NAMALWA (cell line): Measurements from ENCODE around the gene KRTAP9-7.
"Not testable (repeated sequence)": the region's sequence is repeated elsewhere in the genome, so short reads cannot be mapped to it uniquely, and the experiment has no call there.

Experiments
- DNase-seq: peaks from one replicate; pipeline ENCODE4 v3.0.0-alpha.2; 2015; ENCODE audit warnings: low spot score

The KRTAP9-7 gene

GRCh38 chr17:41275648-41276190, at the start of gene KRTAP9-7:
KRTAP9-7 (plus strand) TSS chr17:41275698; CDS start chr17:41275698, 0 bp downstream.
- not testable (repeated sequence) for DNase-seq

- no peak for DNase-seq
These were observed 49.4 kb upstream of the KRTAP9-7 start for GRCh38 chr17:41226051-41226450.

GRCh38 chr17:41226598-41227095, 48.9 kb upstream of the KRTAP9-7 start, which contains the start of gene KRTAP9-2:
KRTAP9-2 (plus strand) TSS chr17:41226648; CDS start chr17:41226655, 7 bp downstream.
- DNase-seq = not testable (repeated sequence)

GRCh38 chr17:41230094-41230493, 45.4 kb upstream of the KRTAP9-7 start:
- DNase-seq = no peak

- no peak for DNase-seq
These were observed 43.8 kb upstream of the KRTAP9-7 start for GRCh38 chr17:41231731-41232130.

GRCh38 chr17:41232399-41233105, 42.9 kb upstream of the KRTAP9-7 start, which contains the start of gene KRTAP9-3:
KRTAP9-3 (plus strand) TSS chr17:41232449; CDS start chr17:41232502, 53 bp downstream.
- not testable (repeated sequence) for DNase-seq

GRCh38 chr17:41237116-41237515, 38.4 kb upstream of the KRTAP9-7 start:
- DNase-seq = not testable (repeated sequence)

- not testable (repeated sequence) for DNase-seq
These were observed 37.5 kb upstream of the KRTAP9-7 start, which contains the start of gene KRTAP9-8 for GRCh38 chr17:41237949-41238437. KRTAP9-8 (plus strand) TSS chr17:41237999; CDS start chr17:41238052, 53 bp downstream.

GRCh38 chr17:41246995-41247787, 28.3 kb upstream of the KRTAP9-7 start:
- not testable (repeated sequence) for DNase-seq

- DNase-seq = not testable (repeated sequence)
These were observed 25.8 kb upstream of the KRTAP9-7 start, which contains the start of gene KRTAP9-4 for GRCh38 chr17:41249637-41250240. KRTAP9-4 (plus strand) TSS chr17:41249687; CDS start chr17:41249721, 34 bp downstream.

GRCh38 chr17:41251261-41251660, 24.2 kb upstream of the KRTAP9-7 start:
- DNase-seq = no peak

GRCh38 chr17:41254861-41255260, 20.6 kb upstream of the KRTAP9-7 start:
- no peak for DNase-seq

- not testable (repeated sequence) for DNase-seq
These were observed 19.9 kb upstream of the KRTAP9-7 start, which contains the start of gene KRTAP9-9 for GRCh38 chr17:41255381-41256290. KRTAP9-9 (plus strand) TSS chr17:41255384.

- no peak for DNase-seq
These were observed 19.2 kb upstream of the KRTAP9-7 start for GRCh38 chr17:41256291-41256685.

- no peak for DNase-seq
These were observed 17.1 kb upstream of the KRTAP9-7 start for GRCh38 chr17:41258406-41258805.

- DNase-seq = no peak
These were observed 12.3 kb upstream of the KRTAP9-7 start for GRCh38 chr17:41263212-41263611.

- DNase-seq = no peak
These were observed 10.9 kb upstream of the KRTAP9-7 start for GRCh38 chr17:41264599-41264998.

- no peak for DNase-seq
These were observed 10.4 kb upstream of the KRTAP9-7 start, which contains the start of gene KRTAP9-6 for GRCh38 chr17:41265078-41265477. KRTAP9-6 (plus strand) TSS chr17:41265378; CDS start chr17:41265378, 0 bp downstream.

GRCh38 chr17:41267711-41268110, 7.8 kb upstream of the KRTAP9-7 start:
- DNase-seq = no peak

GRCh38 chr17:41271323-41271722, 4.2 kb upstream of the KRTAP9-7 start:
- DNase-seq = not testable (repeated sequence)
